HCT116 (cell line): ENCODE measurements around the gene NRN1.

Experiments used
- CEBPB ChIP-seq: IDR thresholded peaks from 2 replicates; pipeline ENCODE4 v1.6.1; 2012; ENCODE audit warnings: low read depth
- CTCF ChIP-seq, 3 experiments: fragments of 200-600 bp in 1 of 3; sonication (generic) in 1 of 3; IDR thresholded peaks in 2 of 3; conservative IDR thresholded peaks in 1 of 3; 2 replicates each; pipeline ENCODE4 v1.5.1; 2012 to 2017; ENCODE audit warnings: low read depth in 2 of 3, low read length in 2 of 3, antibody characterized with exemption in 1 of 3, borderline replicate concordance in 1 of 3, control low read depth in 1 of 3, mild to moderate bottlenecking in 1 of 3, mixed read lengths in 1 of 3, mixed run types in 1 of 3, moderate library complexity in 1 of 3; ENCODE audit not compliant: insufficient read depth in 1 of 3
- POLR2A ChIP-seq: IDR thresholded peaks from 2 replicates; pipeline ENCODE4 v1.7.0; 2011; ENCODE audit warnings: borderline replicate concordance; ENCODE audit not compliant: insufficient read depth, insufficient read length; ENCODE audit errors: extremely low read depth
- POLR2AphosphoS5 ChIP-seq: IDR thresholded peaks from 2 replicates; pipeline ENCODE4 v1.6.1; 2011; ENCODE audit warnings: mild to moderate bottlenecking, low read depth, low read length, moderate library complexity
- RAD21 ChIP-seq: IDR thresholded peaks from 2 replicates; pipeline ENCODE4 v1.6.1; 2012; ENCODE audit warnings: low read depth, mild to moderate bottlenecking
- REST ChIP-seq: IDR thresholded peaks from 2 replicates; pipeline ENCODE4 v1.6.1; 2012; ENCODE audit warnings: low read depth
- ZBTB33 ChIP-seq: IDR thresholded peaks from 2 replicates; pipeline ENCODE4 v1.6.1; 2011; ENCODE audit warnings: mild to moderate bottlenecking, low read length, moderate library complexity; ENCODE audit not compliant: insufficient replicate concordance; ENCODE audit errors: extremely low read depth

GRCh38 chr6:6003621-6004366 lies 2.9 kb downstream of the NRN1 start:
- TF ChIP-seq CEBPB (no peak), POLR2A (no peak), POLR2AphosphoS5 (no peak), RAD21 (no peak), CTCF (IDR thresholded peaks at IDR 0.05 in 2 of 3, conservative IDR thresholded peaks at IDR 0.05 in 1 of 3; ENCODE audit: borderline replicate concordance in 1 of 3, insufficient read depth in 1 of 3, low read depth in 2 of 3, low read length in 2 of 3) (no peak), REST (no peak), ZBTB33 (no peak)
